Posterior vena cava (tissue), 2 donors: Measurements from ENCODE around the gene RFTN1. TPM values are rescaled to one million over a fixed set of nuclear protein-coding genes. Genes with fewer than 3 reads are reported as not detected.

ENCODE experiments used
- DNase-seq: peaks from one replicate; pipeline ENCODE4 v3.0.0-alpha.2; 2020; ENCODE audit warnings: low spot score
- intact Hi-C, 2 donors: fragments of 100-400 bp; cut with DNase I; formaldehyde crosslinking; loops; one replicate each; pipeline versions ENCODE4 v1.14.1 to v1.14.2; 2022 to 2023
- total RNA-seq, 2 donors: library from RNA; stranded (reverse); fragmentation: NEBNext Ultra II Directional; extraction: Animal tissue kit (Norgen Biotek cat#: 25700); gene quantifications; one replicate each; pipeline ENCODE4 v1.2.1, GENCODE V29; 2021
- donor health status: DM: yes; HTN: yes; CAD: no.
- donor health status: DM: yes; HTN: yes; CAD: no.

RFTN1 gene
- total RNA-seq, 2 donors from 2014 or later = 72.2 to 102 TPM

DNA sequence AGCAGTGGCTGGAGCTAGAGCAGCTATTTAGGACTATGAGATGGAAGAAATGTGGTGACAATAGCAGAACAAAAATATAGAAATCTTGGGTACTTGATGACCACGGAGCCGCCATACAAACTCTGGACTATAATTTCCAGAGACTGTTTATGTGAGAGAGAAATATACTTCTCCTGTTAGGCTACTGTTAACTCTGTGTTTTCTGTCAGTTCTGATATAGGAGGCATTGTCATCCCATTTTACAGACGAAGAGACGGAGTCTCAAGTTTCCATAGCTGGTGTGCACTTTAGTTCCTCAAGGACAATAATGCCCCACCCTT is 22.8 kb upstream of the RFTN1 start:
- intact Hi-C loops = no loop called here

DNA sequence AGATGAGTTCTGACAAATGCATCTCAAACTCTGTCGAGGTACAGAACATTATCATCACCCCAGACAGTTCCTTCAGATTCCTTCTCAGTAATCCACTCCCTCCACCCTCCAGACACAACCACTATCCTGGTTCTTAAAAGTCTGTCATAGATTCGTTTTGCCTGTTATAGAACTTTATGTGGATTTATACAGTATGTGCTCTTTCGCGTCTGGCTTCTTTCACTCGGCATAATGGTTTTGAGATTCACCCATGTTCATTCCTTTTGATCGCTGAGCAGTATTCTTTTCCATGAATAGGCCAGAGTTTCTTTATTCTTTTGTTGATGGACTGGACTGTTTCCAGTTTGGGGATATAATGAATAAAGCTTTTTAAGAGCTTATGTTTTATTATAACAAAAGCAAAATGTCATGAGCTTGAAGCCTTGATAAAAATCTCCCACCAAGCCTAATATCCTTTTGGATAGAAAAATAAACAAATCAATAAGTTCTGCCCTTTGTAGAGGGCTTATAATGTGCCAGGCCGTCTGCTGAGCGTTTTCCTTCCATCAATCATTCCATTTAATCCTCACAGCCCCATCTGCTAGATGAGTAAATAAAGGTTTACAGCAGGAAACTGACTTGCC is 21.3 kb upstream of the RFTN1 start:
- no peak for DNase-seq
- intact Hi-C loops = no loop called here

More for the DNA sequence above, 22.8 kb upstream of the RFTN1 start:
- DNase-seq = no peak

DNA sequence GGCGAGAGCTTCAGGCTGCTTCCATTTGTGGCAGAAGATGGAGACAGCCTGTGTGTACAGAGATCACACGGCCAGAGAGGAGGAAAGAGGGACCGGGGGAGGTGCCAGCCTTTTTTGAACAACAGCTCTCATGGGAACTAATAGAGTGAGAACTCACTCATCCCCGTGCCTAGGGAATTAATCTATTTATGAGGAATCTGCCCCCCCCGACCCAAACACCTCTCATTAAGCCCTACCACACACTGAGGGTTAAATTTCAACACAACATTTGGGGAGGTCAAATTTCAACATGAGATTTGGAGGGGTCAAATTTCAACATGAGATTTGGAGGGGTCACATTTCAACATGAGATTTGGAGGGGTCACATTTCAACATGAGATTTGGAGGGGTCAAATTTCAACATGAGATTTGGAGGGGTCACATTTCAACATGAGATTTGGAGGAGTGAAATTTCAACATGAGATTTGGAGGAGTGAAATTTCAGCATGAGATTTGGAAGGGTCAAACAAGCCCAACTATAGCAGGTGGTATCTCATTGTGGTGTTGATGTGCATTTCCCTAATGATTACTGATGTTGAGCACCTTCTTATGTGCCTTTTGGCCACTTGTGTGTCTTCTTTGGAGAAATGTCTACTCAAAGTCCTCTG is 20.6 kb upstream of the RFTN1 start:
- intact Hi-C loops = no loop called here
- no peak for DNase-seq

DNA sequence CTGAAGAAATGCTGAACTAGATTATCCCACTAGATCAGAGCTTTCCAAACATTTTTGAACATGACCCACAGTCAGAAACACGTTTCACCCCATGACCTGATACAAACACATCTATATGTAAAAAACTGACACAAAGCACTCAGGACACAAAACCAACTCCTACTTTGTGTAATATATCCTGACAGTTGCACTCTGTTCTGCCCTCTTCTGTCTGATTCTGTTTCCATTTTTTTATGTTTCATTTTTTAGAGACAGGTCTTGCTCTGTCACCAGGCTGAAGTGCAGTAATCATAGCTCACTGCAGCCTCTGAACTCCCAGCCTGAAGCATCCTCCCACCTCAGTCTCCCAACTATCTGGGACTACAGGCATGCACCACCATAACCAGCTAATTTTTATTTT is 15.8 kb upstream of the RFTN1 start:
- intact Hi-C loops = no loop called here
- no peak for DNase-seq

DNA sequence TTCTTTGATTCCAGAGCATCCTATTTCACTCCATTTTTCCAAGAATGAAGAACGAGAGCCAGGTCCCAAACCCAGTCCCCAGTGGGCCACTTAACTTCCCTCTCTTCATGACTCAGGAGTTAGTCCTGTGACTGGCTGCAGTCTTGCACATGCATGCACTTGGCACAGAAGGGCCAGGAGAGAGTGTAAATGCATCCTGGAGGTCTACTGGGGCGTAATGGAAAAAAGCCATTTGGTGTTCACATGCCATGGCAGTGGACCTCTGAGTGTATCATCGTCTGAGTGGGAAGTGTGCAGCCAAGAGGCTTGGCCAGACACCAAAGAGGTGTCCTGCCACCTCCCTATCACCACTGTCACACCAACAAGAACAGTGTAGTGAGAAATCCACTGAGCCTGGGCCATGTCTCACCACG is 15.1 kb upstream of the RFTN1 start:
- DNase-seq = no peak
- intact Hi-C loops = no loop called here

DNA sequence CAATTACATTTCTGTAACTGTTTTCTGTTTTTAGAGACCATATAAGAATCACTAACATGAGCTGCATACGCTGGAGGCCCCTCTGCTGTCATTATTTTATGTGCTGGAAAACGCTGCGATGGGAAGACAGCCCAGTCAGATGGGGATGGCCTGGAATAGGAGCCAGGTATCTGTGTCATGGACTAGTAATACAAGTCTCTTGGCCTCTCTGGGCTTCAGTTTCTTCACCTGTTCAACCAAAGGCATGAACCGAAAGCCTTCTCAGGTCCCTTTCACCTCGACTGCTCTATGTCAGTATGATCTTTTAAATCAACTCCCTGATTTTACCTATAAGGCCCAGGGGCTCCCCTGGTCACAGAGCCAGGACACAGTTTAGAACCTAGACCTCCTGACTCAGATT is 14.6 kb upstream of the RFTN1 start:
- DNase-seq = no peak
- intact Hi-C loops = no loop called here

DNA sequence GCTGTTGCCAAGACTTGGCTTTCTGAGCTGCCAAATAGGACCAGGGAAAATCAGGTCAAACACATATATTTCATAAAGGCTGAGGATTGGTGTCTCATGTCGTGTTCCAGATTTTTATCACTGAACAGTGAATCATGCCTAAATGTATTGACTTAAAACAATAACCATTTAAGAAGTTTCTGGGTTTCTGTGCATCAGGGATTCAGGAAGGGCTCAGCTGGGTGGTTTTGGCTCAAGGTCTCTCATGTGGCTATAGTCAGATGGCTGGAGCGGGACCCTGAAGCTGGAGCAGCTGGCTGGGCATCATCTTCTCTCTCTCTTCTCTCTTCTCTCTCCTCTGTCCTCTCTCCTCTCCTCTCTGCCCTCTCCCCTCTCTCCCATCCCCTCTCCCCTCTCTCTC is 10.7 kb upstream of the RFTN1 start:
- no peak for DNase-seq
- intact Hi-C loops = no loop called here

DNA sequence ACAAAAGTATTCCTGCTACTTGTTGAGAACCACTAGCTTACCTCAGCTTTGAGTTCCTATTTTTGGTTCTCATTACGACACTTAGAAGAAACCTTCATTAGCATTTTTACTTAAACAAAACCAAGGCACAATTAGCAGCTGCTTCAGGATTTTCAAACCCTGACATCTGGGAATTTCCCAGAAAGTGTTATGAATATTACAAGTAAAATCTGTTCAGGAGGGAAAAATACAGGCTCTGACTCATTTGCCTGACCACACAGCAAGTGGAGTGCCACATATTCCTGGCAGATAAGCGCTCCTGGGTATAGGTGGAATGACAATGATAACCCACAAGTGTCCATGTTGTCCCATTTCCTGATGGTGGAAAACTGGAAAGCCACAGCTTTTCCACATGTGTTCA is 10.3 kb upstream of the RFTN1 start:
- intact Hi-C loops = no loop called here

DNA sequence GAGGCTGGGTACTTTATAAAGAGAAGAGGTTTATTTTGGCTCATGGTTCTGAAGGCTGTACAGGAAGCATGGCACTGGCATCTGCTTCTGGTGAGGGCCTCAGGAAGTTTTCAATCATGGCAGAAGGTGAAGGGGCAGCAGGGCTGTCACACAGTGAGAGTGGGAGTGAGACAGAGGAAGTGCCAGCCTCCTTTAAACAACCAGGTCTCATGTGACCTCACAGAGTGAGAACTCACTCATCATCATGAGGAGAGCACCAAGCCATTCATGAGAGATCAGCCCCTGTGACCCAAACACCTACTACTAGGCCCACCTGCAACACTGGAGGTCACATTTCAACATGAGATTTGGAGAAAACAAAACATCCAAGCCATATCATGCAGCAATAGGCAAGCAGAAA is 9.3 kb upstream of the RFTN1 start:
- intact Hi-C loops = no loop called here
- no peak for DNase-seq

More for the DNA sequence above, 10.3 kb upstream of the RFTN1 start:
- DNase-seq = no peak

DNA sequence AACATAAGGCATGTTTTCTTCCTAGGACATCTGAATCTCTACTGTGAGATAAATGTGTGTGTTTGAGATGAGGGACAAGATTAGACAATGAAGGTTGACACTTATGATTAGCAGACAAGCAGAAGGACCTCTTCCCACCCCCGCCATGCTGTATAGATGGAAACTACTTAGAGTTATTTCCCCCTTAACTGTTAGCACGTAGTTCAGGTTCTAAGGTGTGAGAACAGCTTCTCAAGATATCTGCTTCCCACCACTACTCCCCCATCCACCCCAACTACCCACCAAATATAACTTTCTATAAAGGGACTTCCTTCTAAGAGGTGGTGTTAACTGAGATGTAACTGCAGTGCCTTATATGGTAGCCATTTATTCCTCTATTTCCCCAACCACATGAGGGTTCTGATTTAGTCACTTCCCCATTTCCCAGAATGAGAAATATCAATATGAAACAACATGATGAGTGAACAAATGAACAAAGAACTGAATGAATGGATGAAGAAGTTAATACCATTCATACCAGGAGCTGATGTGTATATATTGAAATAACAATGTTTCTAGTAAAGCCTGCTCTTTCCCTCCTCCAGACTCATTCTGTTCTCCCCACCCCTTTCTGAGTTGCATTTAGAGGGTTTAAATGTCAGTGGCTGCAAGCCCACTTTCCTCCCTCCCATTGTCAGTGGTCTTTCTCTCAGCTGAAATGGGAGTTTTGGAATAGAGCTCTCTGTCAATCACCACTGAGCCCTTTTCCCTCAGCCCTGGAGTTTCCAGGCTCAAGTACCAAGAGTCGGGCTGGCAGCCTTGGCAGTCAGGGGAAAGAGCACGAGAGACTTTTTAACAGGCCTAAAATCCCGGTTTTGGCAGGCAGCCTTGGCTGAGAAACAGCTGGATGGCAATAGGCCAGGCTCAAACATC is 7.7 kb upstream of the RFTN1 start:
- intact Hi-C loops = no loop called here
- DNase-seq = no peak

DNA sequence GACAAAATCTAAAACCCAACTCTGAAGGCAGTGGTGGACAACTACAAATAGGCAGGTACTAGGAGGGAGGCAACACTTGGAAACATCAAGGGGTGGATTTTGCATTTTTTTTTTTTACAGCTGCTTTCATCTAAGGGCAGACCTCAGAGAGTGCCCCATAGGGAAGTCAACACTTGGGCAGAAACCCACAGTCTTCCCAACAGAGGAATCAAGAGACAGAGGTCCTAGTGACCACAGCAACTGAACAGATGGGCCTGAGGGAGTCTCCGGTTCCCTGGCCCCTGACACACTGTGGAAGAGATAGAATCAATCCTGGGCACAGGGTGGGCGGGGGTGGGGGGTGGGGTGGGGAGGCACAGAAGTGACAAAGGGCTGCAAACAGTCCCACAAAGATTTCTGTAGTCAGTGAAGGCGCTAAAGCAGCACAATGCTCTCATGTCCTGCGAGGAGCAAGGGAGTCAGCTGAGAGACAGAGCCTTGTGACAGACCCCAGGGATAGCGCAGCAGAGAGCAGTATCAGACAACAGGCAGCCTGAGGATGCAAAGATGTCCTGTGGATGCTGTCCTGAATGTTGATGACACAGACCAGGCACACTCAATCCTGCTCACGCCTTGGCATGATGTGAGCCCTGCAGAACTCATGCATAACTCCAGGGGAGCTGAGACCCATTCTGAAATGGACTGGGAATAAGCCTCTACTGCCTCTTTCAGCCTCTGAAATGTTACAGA is 6.9 kb upstream of the RFTN1 start:
- intact Hi-C loops = no loop called here
- no peak for DNase-seq

DNA sequence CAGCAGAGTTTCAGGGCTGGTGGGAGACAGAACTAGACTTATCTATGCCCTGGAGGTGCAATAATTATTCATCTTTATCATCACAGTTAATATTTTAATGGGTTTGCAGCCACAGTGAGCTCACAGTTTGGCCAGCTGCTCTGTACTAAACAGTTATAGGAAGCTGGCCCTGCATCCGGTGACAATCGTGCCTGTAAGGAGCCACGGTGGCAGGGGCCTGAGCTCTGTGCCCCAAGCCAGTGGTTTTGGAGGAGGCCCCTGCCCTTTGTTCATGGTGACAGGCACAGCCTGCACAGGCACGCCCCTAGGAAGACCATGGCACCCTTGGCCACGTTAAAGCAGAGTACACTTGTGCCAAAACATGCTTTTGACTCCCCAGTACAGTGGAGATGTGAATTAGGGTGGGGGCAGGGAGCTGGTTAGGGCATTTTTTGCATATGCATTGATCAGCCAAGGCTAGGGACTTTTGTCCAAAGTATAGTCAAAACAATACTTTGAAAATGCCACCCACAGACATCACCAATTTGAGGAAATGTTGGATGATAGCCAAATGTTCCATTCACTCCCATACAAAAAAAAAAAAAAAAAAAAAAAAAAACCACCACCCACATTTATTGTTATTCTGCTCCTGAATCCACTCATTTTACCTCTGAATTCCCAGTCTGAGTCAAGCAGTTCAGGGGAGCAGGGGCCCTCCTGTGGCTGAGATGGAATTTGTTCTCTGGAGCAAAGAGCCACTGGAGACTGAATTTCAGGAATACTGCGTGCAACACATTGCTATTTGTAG is 3.4 kb upstream of the RFTN1 start:
- DNase-seq = no peak
- intact Hi-C loops = loop anchor here in 1 of 2 donors (5.0 kb wide), 1 partner anchor 215 kb away; no protein-coding TSS in a partner anchor

DNA sequence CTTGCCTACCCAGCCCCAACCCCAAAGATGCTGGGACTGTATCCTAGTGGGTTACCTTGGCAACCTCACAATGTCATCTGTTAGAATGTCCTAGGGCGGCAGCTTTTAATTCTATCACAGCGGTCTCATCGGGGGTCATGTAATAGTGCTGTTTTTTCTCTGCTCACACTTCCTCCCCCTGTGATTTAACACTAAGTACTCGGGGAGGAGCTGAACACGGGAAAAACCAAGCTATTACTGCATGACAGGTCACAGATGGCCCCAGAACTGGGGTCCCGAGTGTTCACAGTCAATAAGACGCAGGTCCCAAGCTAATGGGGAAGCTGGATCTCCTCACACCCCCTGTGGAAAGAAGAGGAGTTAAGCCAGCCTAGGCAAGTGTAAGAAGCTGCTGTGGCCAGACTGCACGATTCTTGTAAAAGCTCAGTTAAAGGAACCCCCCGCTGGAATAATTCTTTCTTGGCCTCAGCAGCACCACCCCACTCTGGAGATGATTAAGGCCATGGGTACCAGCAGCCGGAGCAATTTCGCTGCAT is 2.5 kb upstream of the RFTN1 start:
- intact Hi-C loops = loop anchor here in 1 of 2 donors (5.0 kb wide), 1 partner anchor 214 kb away; no protein-coding TSS in a partner anchor
- no peak for DNase-seq

DNA sequence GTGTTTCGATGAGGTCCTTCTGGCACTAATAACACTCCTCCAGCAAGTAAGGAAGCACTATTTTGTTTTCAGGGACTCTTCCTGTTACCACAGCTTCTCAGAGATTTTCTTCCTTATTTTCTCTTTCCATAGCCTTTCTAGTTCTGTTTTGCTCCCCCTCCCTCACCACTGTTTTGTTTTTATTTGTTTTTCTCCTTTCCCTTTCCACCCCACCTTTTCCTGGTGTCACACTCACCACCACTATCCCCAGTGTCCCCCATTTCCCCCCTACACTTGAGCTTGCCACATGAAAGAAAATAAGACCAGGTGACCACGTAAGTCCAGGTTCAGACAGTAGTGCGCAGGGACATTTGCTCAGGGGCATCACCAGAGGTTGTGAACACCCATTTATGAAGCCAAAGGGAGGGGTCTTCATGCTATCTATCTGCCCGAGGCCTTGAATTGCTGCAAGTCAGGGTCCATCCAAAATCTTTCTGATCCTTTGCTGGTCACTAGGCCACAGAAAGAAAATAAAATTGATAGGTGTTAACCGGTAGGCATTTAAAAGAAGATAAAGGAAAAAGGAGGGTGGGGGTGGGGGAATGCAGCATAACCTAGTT is 1.4 kb upstream of the RFTN1 start:
- intact Hi-C loops = loop anchor here in 1 of 2 donors (5.0 kb wide), 2 partner anchors 38 to 213 kb away; no protein-coding TSS in a partner anchor
- no peak for DNase-seq

DNA sequence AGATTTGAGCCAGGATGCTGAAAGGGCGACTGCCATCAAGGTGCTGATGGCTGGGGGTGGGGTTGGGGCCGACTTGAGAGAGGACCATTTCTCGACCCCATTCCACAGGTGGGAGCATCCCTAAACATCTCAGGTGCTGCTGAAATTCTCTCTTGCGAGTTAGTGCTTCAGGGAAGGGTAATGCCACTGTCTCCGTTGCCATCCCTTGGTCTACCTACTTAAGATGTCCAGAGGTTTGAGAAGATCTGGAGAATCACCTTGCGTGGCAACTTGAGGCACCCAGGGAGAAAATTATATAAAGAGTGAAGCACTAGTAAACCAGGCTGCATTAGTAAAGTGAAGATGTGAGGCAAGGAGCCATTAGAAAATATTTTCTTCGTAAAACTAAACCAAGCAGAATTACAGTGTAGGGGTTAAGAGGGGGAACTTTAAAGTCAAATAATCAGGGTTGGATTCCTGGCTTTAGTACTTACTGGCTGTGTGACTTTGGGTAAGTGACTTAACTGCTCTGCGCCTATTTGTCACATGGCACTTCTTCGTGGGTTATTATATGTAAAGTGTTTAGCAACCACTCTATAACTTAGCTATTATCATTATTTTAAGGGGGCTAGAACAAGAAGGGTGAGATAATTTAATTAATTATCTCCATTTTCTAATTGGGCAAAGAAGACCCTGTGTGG is 662 bp upstream of the RFTN1 start:
- DNase-seq = no peak

DNA sequence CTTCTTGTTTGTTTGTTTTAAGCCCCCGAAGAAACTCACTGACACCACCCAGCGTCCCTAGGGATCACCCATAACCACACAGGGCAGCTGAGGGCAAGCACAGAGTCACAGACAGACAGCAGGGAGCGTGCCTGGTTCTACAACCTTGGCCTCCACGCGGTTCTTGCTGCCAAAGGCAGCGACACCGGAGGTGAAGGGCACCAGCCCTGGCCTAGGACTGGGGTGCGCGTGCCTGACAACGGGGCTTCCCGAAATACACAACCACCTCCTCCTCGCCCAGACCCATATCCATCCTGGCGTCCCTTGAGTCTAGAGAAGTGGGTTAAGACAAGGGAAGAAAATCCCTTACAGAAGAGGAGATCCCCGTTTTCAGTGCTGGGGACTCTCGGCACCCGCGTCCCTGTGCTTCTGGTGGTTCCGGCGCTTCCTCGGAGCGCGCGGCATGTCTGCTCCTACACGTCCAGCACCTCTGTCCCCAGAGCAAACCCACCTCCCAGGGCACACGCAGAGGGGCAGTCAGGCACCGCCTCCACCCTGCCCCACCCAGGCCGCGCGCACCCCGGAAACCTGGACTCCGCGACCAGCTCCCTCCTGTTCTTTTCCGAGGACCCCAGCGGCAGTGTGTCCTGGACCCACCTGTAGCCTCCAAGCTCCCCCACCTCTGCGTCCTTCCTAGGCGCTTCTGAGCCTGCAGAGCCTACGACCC is 911 bp downstream of the RFTN1 start:
- intact Hi-C loops = loop anchor here in 1 of 2 donors (5.0 kb wide), 1 partner anchor 35 kb away; no protein-coding TSS in a partner anchor
- DNase-seq = peak; percentile 84

More for the DNA sequence above, 662 bp upstream of the RFTN1 start:
- intact Hi-C loops = loop anchor here in 1 of 2 donors (5.0 kb wide), 1 partner anchor 37 kb away; no protein-coding TSS in a partner anchor
